ENCODE measurements around the gene SLC46A1. TPM values are rescaled to one million over a fixed set of nuclear protein-coding genes. Genes with fewer than 3 reads are reported as not detected.

SLC46A1 gene
- total and polyA plus RNA-seq, 8 donors = 0.61 to 31.5 (median 2.6) TPM

Other genes with a start within 250 kb of the SLC46A1 start
- 10 to 100 TPM in 4 of 5 donors, 1 to 10 TPM in 1; 7.6 to 54.0 (median 21.4) TPM for gene TMEM97, start 87.0 kb downstream of the SLC46A1 start, total RNA-seq
- 10 to 100 TPM; 28.1 to 38.2 (median 31.3) TPM for gene TMEM97, start 87.0 kb downstream of the SLC46A1 start, polyA plus RNA-seq
- gene IFT20, start 70.7 kb downstream of the SLC46A1 start, total RNA-seq = 10 to 100 TPM; 24.9 to 52.2 (median 47.3) TPM
- 10 to 100 TPM; 75.9 to 95.6 (median 94.9) TPM for gene IFT20, start 70.7 kb downstream of the SLC46A1 start, polyA plus RNA-seq
- 10 to 100 TPM in 3 of 5 donors, 1 to 10 TPM in 2; 1.7 to 50.4 (median 19.3) TPM for gene TNFAIP1, start 70.5 kb downstream of the SLC46A1 start, total RNA-seq
- 10 to 100 TPM; 12.7 to 25.4 (median 21.4) TPM for gene TNFAIP1, start 70.5 kb downstream of the SLC46A1 start, polyA plus RNA-seq
- gene POLDIP2, start 48.7 kb downstream of the SLC46A1 start, total RNA-seq = 100 to 1,000 TPM in 1 of 5 donors, 10 to 100 TPM in 4; 41.9 to 118 (median 57.6) TPM
- gene POLDIP2, start 48.7 kb downstream of the SLC46A1 start, polyA plus RNA-seq = 10 to 100 TPM; 44.2 to 69.2 (median 63.8) TPM
- gene SEBOX, start 41.0 kb downstream of the SLC46A1 start, total RNA-seq = not detected
- not detected for gene SEBOX, start 41.0 kb downstream of the SLC46A1 start, polyA plus RNA-seq
- gene VTN, start 35.9 kb downstream of the SLC46A1 start, total RNA-seq = 1 to 10 TPM in 1 of 5 donors, under 1 TPM in 1, not detected in 3; 0.72 to 2.9 TPM
- gene VTN, start 35.9 kb downstream of the SLC46A1 start, polyA plus RNA-seq = 1 to 10 TPM in 2 of 3 donors, under 1 TPM in 1; 0.90 to 2.3 (median 1.1) TPM
- gene SARM1, start 34.5 kb downstream of the SLC46A1 start, total RNA-seq = 10 to 100 TPM; 11.0 to 58.3 (median 15.2) TPM
- gene SARM1, start 34.5 kb downstream of the SLC46A1 start, polyA plus RNA-seq = 1 to 10 TPM; 4.6 to 6.9 (median 5.2) TPM
- 1 to 10 TPM in 1 of 5 donors, not detected in 4; 3.2 TPM for gene SLC13A2, start 67.4 kb upstream of the SLC46A1 start, total RNA-seq
- gene SLC13A2, start 67.4 kb upstream of the SLC46A1 start, polyA plus RNA-seq = under 1 TPM in 1 of 3 donors, not detected in 2; 0.15 TPM
- 1 to 10 TPM in 1 of 5 donors, under 1 TPM in 1, not detected in 3; 0.43 to 9.3 TPM for gene FOXN1, start 100.1 kb upstream of the SLC46A1 start, total RNA-seq
- 1 to 10 TPM in 1 of 3 donors, not detected in 2; 2.4 TPM for gene FOXN1, start 100.1 kb upstream of the SLC46A1 start, polyA plus RNA-seq
- 10 to 100 TPM; 13.6 to 30.9 (median 17.0) TPM for gene UNC119, start 146.4 kb upstream of the SLC46A1 start, total RNA-seq
- gene UNC119, start 146.4 kb upstream of the SLC46A1 start, polyA plus RNA-seq = 10 to 100 TPM; 16.5 to 27.1 (median 19.9) TPM
- gene PIGS, start 165.3 kb upstream of the SLC46A1 start, total RNA-seq = 100 to 1,000 TPM in 1 of 5 donors, 10 to 100 TPM in 4; 14.7 to 105 (median 33.3) TPM
- 10 to 100 TPM; 19.2 to 25.7 (median 19.8) TPM for gene PIGS, start 165.3 kb upstream of the SLC46A1 start, polyA plus RNA-seq
- gene ALDOC, start 170.7 kb upstream of the SLC46A1 start, total RNA-seq = 10 to 100 TPM in 2 of 5 donors, 1 to 10 TPM in 2, under 1 TPM in 1; 0.89 to 21.1 (median 9.1) TPM
- 10 to 100 TPM in 2 of 3 donors, 1 to 10 TPM in 1; 8.7 to 54.8 (median 17.1) TPM for gene ALDOC, start 170.7 kb upstream of the SLC46A1 start, polyA plus RNA-seq
- 10 to 100 TPM in 2 of 5 donors, 1 to 10 TPM in 3; 1.2 to 48.7 (median 9.9) TPM for gene SPAG5, start 192.8 kb upstream of the SLC46A1 start, total RNA-seq
- gene SPAG5, start 192.8 kb upstream of the SLC46A1 start, polyA plus RNA-seq = 10 to 100 TPM in 1 of 3 donors, 1 to 10 TPM in 2; 4.4 to 16.4 (median 6.6) TPM
- gene RSKR, start 208.0 kb upstream of the SLC46A1 start, total RNA-seq = 10 to 100 TPM in 3 of 5 donors, 1 to 10 TPM in 2; 9.3 to 36.2 (median 11.6) TPM
- 1 to 10 TPM in 2 of 3 donors, under 1 TPM in 1; 0.31 to 2.3 (median 1.2) TPM for gene RSKR, start 208.0 kb upstream of the SLC46A1 start, polyA plus RNA-seq
- 100 to 1,000 TPM in 4 of 5 donors, 10 to 100 TPM in 1; 62.4 to 221 (median 194) TPM for gene BLTP2, start 238.9 kb upstream of the SLC46A1 start, total RNA-seq
- 10 to 100 TPM in 2 of 3 donors, 1 to 10 TPM in 1; 9.9 to 13.3 (median 12.2) TPM for gene BLTP2, start 238.9 kb upstream of the SLC46A1 start, polyA plus RNA-seq